ENCODE measurements around the gene ILF2. TPM values are rescaled to one million over a fixed set of nuclear protein-coding genes. Genes with fewer than 3 reads are reported as not detected.

Gene ILF2
- total RNA-seq, 3 donors from 2014 or later = 92.2 to 169 (median 147) TPM

- H3K36me3 ChIP-seq = no peaks in the 10 kb centered on the region
- no peak for DNase-seq (ENCODE audit: low spot score in 2 of 2)
- H3K27ac ChIP-seq = peak overlapping the region; percentile 96 to 97
- H3K4me3 ChIP-seq = no peak overlapping the region
- intact Hi-C loops (cut with DNase I; ENCODE audit: low total_unique reads) = no loop called here
- peaks cover 0 to 3% of the 10 kb centered on the region in 2 donors for H3K4me1 ChIP-seq
- no peaks in the 10 kb centered on the region for H3K9me3 ChIP-seq
- no peaks in the 10 kb centered on the region for H3K27me3 ChIP-seq
- TF ChIP-seq CTCF (IDR thresholded peaks at IDR 0.05) (no peak), POLR2A (IDR thresholded peaks at IDR 0.05) (no peak), POLR2AphosphoS5 (IDR thresholded peaks at IDR 0.05) (no peak)
These were observed 40.4 kb downstream of the ILF2 start for GRCh38 chr1:153630384-153630783.

GRCh38 chr1:153629971-153630370, 40.8 kb downstream of the ILF2 start:
- no peaks in the 10 kb centered on the region for H3K36me3 ChIP-seq
- intact Hi-C loops (cut with DNase I; ENCODE audit: low total_unique reads) = loop anchor here (10.0 kb wide), 1 partner anchor 55 kb away; no protein-coding TSS in a partner anchor
- H3K4me3 ChIP-seq = no peak overlapping the region
- H3K27me3 ChIP-seq = no peaks in the 10 kb centered on the region
- DNase-seq (ENCODE audit: low spot score in 2 of 2) = no peak
- TF ChIP-seq CTCF (IDR thresholded peaks at IDR 0.05) = no peak
- TF ChIP-seq POLR2A (IDR thresholded peaks at IDR 0.05) = no peak
- no peak for TF ChIP-seq POLR2AphosphoS5 (IDR thresholded peaks at IDR 0.05)
- no peaks in the 10 kb centered on the region for H3K9me3 ChIP-seq
- H3K27ac ChIP-seq = peak overlapping the region; percentile 96 to 97
- peaks cover 0 to 3% of the 10 kb centered on the region in 2 donors for H3K4me1 ChIP-seq

GRCh38 chr1:153629343-153629665, 41.5 kb downstream of the ILF2 start:
- intact Hi-C loops (cut with DNase I; ENCODE audit: low total_unique reads) = loop anchor here (10.0 kb wide), 1 partner anchor 55 kb away; no protein-coding TSS in a partner anchor
- no peaks in the 10 kb centered on the region for H3K9me3 ChIP-seq
- H3K4me3 ChIP-seq = peak overlapping the region in 1 of 3 donors; percentile 74
- no peaks in the 10 kb centered on the region for H3K36me3 ChIP-seq
- H3K27ac ChIP-seq = peak overlapping the region; percentile 96 to 97
- no peak for DNase-seq (ENCODE audit: low spot score in 2 of 2)
- no peaks in the 10 kb centered on the region for H3K27me3 ChIP-seq
- peaks cover 0 to 3% of the 10 kb centered on the region in 2 donors for H3K4me1 ChIP-seq
- TF ChIP-seq POLR2AphosphoS5 (IDR thresholded peaks at IDR 0.05) = no peak
- no peak for TF ChIP-seq POLR2A (IDR thresholded peaks at IDR 0.05)
- no peak for TF ChIP-seq CTCF (IDR thresholded peaks at IDR 0.05)

GRCh38 chr1:153628638-153629342, 42.0 kb downstream of the ILF2 start:
- Histone ChIP-seq H3K4me1 (peaks cover 0 to 3% of the 10 kb centered on the region in 2 donors), H3K27ac (peak overlapping the region; percentile 96 to 97)
- intact Hi-C loops (cut with DNase I; ENCODE audit: low total_unique reads) = loop anchor here (10.0 kb wide), 1 partner anchor 54 kb away; no protein-coding TSS in a partner anchor

More at GRCh38 chr1:153628638-153629342, 42.0 kb downstream of the ILF2 start:
- H3K4me3 ChIP-seq = peak overlapping the region in 2 of 3 donors; percentile 35 to 74
- no peak for DNase-seq (ENCODE audit: low spot score in 2 of 2)
- H3K27me3 ChIP-seq = no peaks in the 10 kb centered on the region
- no peaks in the 10 kb centered on the region for H3K9me3 ChIP-seq
- H3K36me3 ChIP-seq = no peaks in the 10 kb centered on the region
- TF ChIP-seq POLR2A (IDR thresholded peaks at IDR 0.05) (no peak), POLR2AphosphoS5 (IDR thresholded peaks at IDR 0.05) (no peak), CTCF (IDR thresholded peaks at IDR 0.05) (no peak)

Measured in breast epithelium (tissue), 4 donors.